GM19351 (cell line): ENCODE data around the gene BCL7C.

Experiments
- ATAC-seq: cut with Tn5 transposase; IDR thresholded peaks from one replicate; pipeline ENCODE4 v1.9.1; 2021; ENCODE audit warnings: mild to moderate bottlenecking, moderate library complexity; ENCODE audit not compliant: unreplicated experiment

The BCL7C gene

DNA sequence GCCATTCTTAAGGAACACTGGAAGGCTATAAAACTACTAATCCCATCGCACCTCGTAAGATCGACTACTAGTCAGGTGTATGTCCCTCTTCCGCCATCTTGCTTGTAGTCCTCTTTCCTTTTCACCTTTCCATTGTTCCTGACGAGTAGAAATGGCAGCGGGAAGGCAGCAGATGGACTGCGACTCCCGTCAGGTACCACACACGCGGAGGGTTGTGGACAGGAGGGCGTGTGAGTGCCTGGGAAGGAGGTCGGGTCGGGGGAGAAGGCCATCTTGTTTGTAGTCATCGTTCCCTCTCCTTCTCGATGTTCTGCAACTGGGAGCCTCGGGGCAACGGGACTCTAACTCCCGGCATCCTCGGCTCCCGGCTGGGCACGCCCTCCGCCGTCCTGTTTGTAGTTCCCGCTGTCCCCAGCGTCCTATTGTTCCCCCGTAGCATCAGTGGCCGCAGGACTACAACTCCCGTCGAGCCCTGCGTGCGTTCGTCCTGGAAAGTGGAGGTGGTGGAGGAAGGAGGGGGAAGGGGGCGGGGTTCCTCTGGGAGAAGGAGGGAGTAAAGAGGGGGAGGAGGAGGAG is 29.2 kb upstream of the BCL7C start:
- ATAC-seq: peak; percentile 56

- ATAC-seq: peak; percentile 73
These were observed 28.6 kb upstream of the BCL7C start for GRCh38 chr16:30922420-30922959.

- no peak for ATAC-seq
These were observed 28.0 kb upstream of the BCL7C start for GRCh38 chr16:30921748-30922419.

GRCh38 chr16:30921459-30921747 is 27.5 kb upstream of the BCL7C start:
- no peak for ATAC-seq

- no peak for ATAC-seq
These were observed 27.0 kb upstream of the BCL7C start for GRCh38 chr16:30920891-30921290.

- ATAC-seq: no peak
These were observed 24.7 kb upstream of the BCL7C start for GRCh38 chr16:30918614-30919013.

- ATAC-seq: no peak
These were observed 21.0 kb upstream of the BCL7C start for GRCh38 chr16:30914830-30915229.

GRCh38 chr16:30912794-30913412 is 19.0 kb upstream of the BCL7C start:
- no peak for ATAC-seq

DNA sequence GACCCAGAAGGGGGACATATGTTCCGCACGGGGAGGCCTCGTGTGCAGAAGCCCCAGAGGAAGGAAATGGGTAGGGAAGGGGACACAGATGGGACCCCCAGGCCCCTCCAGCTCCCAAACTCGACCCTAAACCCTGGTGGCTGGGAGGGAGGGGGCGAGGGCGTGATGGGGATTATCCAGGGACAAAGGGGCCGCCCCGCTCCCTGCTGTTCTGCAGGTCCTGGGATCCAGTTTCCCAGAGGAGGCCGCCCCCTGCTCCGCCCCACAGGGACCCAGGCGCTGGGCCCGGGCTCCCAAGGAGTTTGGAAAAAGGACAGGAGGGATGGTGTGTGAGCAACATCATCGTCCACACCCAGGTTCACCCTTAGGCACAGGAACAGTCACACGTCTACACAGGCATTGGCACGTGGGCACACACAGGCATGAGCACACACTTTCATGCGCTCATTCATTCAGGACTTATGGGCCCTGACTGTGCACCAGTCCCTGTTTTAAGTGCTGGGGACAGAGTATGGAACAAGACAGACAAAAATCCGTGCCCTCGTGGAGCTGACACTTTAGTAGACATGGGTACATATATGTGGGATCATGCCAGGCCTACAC is 16.7 kb upstream of the BCL7C start:
- ATAC-seq: no peak

GRCh38 chr16:30907064-30907463 is 13.2 kb upstream of the BCL7C start:
- no peak for ATAC-seq

GRCh38 chr16:30904114-30904780 is 10.4 kb upstream of the BCL7C start:
- ATAC-seq: no peak

- ATAC-seq: no peak
These were observed 9.7 kb upstream of the BCL7C start for GRCh38 chr16:30903596-30903995.

- ATAC-seq: no peak
These were observed 9.1 kb upstream of the BCL7C start for GRCh38 chr16:30903002-30903401.

DNA sequence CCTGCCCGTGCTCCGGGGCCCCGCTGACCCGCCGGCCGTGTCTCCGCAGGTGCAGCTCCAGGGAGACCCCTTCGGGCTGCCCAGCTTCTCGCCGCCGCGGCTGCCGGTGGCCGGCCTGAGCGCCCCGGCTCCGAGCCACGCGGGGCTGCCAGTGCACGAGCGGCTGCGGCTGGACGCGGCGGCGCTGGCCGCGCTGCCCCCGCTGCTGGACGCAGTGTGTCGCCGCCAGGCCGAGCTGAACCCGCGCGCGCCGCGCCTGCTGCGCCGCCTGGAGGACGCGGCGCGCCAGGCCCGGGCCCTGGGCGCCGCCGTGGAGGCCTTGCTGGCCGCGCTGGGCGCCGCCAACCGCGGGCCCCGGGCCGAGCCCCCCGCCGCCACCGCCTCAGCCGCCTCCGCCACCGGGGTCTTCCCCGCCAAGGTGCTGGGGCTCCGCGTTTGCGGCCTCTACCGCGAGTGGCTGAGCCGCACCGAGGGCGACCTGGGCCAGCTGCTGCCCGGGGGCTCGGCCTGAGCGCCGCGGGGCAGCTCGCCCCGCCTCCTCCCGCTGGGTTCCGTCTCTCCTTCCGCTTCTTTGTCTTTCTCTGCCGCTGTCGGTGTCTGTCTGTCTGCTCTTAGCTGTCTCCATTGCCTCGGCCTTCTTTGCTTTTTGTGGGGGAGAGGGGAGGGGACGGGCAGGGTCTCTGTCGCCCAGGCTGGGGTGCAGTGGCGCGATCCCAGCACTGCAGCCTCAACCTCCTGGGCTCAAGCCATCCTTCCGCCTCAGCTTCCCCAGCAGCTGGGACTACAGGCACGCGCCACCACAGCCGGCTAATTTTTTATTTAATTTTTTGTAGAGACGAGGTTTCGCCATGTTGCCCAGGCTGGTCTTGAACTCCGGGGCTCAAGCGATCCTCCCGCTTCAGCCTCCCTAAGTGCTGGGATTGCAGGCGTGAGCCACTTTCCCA is 8.4 kb upstream of the BCL7C start:
- ATAC-seq: peak; percentile 67

GRCh38 chr16:30901201-30902028 is 7.5 kb upstream of the BCL7C start:
- no peak for ATAC-seq

DNA sequence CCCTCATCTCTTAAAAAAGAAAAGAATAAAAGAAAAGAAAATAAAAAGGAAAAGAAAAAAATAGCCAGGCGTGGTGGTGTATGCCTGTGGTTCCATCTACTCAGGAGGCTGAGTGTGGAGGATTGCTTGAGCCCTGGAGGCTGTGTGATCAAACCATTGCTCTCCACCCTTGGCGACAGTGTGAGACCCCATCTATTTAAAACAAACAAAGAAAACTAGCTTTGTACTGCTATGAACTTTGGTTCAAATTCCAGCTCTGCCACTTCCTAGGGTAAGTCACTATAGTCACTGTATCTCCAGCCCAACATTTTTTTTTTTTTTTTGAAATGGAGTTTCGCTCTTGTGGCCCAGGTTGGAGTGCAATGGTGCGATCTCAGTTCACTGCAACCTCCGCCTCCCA is 6.7 kb upstream of the BCL7C start:
- no peak for ATAC-seq

GRCh38 chr16:30899794-30900193 is 5.9 kb upstream of the BCL7C start:
- ATAC-seq: no peak

- no peak for ATAC-seq
These were observed 3.2 kb upstream of the BCL7C start for GRCh38 chr16:30896889-30897733.
